Effector CD4-positive, alpha-beta T cell (primary cell): ENCODE measurements around the gene SCAMP3.
A peak's percentile ranks its signal among the peaks of the same experiment; 100 is the strongest.
"Not testable (repeated sequence)": the region's sequence is repeated elsewhere in the genome, so short reads cannot be mapped to it uniquely, and the experiment has no call there.

Experiments
- DNase-seq: peaks from one replicate; pipeline ENCODE4 v3.0.0-alpha.2; 2020

The SCAMP3 gene

GRCh38 chr1:155226910-155227260 is 35.3 kb downstream of the SCAMP3 start:
- DNase-seq: no peak

DNA sequence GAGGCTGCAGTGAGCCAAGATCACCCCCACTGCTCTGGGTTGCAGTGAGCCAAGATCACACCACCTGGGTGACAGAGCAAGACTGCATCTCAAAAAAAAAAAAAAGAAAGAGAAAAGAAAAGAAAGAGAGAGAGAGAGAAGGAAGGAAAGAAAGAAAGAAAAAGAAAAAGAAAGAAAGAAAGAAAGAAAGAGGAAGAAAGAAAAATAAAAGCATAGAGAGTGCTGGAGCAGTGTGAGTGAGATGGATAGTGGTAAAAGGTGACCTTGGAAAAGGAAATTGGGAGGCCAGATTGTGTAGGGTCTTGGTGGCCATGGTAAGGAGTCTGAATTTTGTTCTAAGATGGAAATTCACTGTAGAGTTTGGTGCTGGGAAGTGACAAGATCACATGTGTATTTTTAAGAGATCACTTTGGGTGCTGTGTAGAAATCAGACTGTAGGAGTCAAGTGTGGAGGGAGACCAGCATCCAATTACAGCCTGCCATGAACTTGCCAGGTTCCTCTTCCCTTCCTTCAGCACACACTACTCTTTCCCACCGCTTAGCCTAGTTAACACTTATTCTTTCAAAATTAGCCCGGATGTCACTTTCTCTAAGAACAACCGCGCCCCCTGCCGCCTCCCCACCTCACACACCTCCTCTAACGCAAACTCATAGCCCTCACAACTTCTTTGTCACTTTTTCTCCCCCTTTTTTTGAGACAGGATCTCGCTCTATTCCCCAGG is 35.8 kb downstream of the SCAMP3 start:
- DNase-seq: peak; percentile 78

DNA sequence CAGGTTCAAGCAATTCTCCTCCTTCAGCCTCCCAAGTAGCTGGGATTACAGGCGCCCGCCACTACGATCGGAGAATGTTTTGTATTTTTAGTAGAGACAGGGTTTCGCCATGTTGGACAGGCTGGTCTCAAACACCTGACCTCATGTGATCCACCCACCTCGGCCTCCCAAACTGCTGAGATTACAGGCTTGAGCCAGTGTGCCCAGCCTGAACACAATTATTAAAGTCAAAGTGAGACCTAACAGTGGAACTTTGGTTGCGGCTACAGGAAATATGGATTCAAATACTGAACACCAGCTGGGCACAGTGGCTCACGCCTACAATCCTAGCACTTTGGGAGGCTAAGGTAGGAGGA is 36.8 kb downstream of the SCAMP3 start:
- DNase-seq: not testable (repeated sequence)

DNA sequence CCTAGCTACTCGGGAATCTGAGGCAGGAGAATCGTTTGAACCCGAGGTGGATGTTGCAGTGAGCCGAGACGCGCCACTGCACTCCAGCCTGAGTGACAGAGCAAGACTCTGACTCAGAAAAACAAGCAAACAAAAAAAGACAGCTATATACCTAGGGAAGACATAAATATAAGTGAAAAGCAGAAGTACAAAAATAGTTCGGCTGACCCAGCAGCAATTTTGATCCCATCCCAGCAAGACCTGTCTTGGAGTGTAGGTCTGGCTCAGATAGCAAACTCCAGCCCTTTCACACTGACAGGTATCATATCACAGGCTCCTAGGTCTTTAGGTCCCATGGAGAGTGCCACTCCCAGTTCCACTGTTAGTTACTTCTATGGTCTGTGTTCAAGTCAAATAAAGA is 39.1 kb downstream of the SCAMP3 start:
- no peak for DNase-seq

DNA sequence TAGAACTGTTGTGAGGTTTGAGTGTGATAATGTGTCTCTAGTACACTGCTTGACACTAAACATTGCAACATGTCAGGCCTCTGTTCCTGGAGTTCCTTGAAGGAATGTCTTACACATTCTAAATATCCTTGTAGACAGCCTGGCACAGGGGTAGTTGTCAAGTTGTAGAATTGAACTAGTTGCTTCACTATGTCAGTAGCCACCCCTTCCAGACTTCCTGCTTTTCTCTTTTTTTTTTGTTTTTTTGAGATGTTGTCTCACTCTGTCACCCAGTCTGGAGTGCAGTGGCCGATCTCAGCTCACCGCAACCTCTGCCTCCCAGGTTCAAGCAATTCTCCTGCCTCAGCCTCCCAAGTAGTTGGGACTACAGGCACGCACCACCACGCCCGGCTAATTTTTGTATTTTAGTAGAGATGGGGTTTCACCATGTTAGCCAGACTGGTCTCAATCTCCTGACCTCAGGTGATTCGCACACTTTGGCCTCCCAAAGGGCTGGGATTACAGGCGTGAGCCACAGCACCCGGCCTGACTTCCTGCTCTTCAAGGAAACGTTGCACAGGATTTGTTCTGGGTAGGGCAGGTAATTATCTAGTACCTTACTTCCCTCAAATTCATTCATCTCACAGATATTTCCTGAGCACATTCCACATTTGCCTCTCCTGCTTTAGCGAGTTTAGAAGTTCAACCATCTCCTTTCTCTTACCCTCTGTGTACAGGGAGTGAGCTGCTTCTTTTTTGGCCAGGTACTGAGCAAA is 41.8 kb downstream of the SCAMP3 start:
- DNase-seq: not testable (repeated sequence)

- no peak for DNase-seq
Observed at GRCh38 chr1:155219592-155220031, 42.5 kb downstream of the SCAMP3 start.

DNA sequence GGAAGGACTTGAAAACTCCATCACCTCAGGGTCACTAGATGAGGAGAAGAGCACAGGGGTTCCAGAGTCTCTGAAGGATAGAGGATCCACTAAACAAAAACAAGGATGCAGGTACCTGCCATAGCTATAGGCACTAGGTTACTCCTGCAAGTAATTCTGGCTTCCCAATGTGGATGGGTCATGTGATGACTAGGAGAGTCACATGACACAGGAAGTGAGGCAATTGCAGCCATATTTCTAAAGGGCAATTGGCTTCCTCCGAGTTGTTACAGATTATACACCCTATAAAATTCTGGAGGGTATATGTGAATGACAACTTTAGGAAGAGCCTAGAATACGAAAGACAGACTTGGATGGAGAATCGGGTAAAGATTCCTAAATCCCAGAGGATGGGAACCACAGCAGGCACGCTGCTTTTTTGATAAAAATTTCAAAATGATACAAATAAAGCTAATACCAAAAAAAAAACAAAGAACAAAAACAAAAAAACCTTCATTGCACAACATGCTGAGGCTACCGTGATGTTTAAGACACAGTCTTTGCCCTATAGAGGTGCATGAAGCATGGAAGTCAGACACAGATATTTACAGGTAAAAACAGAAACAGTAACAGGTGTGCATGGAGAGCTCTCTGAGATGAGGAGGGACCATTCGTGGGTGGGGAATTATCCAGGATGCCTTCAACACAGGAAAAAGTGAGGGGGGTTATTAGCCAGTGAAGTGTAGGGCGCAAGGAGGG is 43.1 kb downstream of the SCAMP3 start:
- DNase-seq: no peak

GRCh38 chr1:155214702-155215101 is 47.5 kb downstream of the SCAMP3 start:
- DNase-seq: not testable (repeated sequence)

DNA sequence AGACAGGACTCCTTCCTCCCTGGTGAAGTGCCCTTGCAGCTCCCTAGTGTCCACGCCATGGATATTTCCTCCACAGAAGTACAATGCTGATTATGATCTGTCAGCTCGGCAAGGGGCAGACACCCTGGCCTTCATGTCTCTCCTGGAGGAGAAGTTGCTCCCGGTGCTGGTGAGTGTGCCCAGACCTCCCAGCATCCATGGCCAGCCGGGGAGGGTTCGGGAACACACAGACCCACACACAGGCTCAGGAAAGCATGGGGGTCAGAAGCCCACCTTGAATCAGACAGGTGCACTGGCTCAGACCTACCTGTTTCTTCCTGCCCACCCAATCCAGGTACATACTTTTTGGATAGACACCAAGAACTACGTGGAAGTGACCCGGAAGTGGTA is 50.1 kb downstream of the SCAMP3 start:
- DNase-seq: not testable (repeated sequence)

DNA sequence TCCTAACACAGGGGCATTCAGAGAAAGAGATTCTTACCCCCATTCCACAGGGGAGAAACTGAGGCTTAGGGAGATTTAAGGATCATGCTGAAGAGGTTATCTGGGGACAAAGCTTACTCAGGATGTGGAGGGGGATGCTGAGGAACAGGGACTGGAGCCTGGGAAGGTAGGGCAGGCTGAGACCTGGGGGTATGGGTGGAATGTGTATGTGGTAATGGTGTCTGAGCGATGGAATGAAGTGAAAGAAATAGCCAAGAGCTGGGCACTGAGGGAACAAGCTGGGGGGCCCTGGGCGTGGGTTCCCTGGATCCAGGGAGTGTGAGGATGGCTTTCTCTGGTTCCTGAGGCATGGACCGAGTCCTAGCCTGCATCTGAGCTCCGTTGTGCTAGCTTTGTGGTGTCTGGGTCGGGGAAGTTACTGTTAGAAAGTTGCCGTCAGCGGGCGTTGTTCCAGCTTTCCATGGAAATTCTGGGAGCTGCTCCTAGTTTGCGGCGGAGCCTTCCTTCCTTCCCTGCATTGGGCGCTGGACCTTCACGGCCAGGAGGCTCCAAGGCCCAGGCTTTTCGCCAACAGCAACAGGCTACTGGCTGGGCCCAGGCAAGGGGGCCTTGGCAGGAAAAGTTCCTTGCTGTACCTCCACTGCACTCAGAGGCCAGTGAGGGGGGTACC is 50.6 kb downstream of the SCAMP3 start:
- DNase-seq: not testable (repeated sequence)

DNA sequence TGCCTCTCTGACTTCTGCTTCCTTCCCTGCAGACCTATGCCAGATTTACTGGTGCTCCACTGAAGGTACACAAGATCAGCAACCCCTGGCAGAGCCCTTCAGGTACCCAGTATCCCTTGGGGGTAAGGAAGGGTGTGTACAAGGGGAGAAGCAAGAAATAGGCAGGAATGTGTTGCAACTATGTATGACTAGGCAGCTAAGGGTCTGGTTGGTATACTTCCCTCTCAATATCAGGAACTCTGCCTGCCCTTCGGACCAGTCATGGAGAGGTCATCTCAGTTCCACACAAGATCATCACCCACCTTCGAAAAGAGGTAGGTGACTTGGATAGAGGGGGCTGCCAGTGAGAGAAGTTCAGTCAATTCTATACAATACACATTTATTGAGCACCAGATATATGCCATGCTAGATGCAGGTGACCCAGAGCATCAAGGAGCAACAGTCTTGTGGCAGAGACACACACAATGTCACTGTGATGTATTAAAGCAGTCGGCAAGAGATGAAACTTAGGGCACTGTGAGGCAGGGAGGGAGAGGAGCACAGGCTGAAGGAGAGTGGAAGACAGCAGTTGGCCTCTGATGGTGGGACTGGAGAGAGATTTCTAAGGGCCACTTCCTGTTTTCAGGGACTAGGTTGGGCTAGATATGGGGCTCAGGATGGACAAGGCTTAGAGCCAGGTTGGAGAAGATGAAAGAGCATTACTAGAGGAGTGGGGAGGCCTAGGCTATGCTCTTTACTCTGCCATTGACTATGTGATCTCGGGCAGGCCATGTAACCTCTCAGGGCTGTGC is 51.7 kb downstream of the SCAMP3 start:
- DNase-seq: no peak

- no peak for DNase-seq
Observed at GRCh38 chr1:155209312-155209721, 52.8 kb downstream of the SCAMP3 start.

DNA sequence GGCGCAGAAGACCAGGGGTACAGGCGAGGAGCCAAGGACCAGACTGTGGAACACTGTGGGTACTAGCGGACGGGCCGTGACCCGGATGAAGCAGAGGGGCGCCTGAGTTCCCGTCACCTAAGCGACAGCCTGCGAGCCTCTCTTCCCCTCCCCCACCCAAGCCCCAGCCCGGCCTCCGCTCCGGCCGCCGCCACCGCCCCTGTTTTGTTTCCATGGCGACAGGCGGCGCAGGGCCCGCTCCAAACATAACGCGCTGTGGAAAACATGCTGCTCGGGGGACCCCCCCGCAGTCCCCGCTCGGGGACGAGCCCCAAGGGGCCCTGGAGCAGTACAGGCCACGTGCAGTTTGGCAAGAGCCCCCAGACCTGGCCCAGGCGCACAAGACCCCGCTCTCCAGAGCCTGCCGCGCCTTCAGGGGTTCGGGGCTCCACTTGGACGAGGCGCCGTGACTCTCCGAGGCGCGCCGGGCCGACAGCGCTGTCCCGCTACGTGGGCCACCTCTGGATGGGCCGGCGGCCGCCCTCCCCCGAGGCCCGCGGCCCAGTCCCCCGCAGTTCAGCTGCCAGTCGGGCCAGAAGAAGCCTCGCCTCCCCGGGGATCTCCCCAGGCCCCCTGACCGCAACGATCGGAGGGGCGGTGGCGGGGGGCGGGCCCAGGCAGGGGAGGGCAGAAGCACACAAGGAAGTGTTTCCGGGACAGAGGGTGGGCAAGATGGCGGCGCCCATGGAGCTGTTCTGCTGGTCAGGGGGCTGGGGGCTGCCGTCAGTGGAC is 53.4 kb downstream of the SCAMP3 start, which contains the start of gene MTX1:
MTX1 (plus strand) TSS at position 155 of the 771 bp plus-strand sequence; CDS start at position 265, 110 bp downstream.
- peak; percentile 84 for DNase-seq

DNA sequence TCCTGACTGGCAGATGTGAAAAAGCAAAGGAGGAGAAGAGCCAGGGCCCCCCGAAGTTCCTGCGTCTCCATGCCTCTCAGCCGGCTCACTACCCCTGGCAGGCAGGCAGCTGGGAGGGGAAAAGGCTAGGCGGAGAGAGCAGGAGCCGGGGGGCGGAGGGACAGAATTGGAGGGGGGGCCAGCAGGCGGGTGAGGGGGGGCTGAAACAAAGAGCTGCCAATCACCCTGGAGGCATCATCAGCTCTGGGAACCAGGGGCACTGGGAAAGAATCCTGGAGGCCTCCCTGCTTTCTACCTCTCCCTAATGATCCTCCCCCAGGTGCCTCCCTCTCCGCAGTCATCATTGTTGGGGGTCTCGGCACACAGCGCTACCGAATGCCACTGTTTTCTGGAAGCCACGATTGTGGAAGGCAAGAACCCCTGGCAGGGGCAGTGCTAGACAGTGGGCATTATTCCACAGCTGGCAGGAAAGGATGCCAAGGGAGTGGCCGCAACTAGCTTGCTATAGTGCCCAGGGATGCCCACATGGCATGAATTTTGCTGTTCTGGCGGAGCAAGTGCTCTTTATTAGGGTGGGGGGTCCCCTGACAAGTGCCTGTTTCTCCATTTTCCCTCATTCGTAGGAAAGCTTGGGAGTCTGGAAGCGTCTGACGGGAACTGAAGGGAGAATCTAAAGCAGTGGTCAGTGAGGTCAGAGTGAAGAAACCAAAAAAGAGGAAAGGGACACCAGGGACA is 54.2 kb downstream of the SCAMP3 start, which contains the start of gene THBS3:
THBS3 (minus strand) TSS at position 92 of the 735 bp plus-strand sequence; CDS start at position 71, 21 bp downstream.
- DNase-seq: no peak

DNA sequence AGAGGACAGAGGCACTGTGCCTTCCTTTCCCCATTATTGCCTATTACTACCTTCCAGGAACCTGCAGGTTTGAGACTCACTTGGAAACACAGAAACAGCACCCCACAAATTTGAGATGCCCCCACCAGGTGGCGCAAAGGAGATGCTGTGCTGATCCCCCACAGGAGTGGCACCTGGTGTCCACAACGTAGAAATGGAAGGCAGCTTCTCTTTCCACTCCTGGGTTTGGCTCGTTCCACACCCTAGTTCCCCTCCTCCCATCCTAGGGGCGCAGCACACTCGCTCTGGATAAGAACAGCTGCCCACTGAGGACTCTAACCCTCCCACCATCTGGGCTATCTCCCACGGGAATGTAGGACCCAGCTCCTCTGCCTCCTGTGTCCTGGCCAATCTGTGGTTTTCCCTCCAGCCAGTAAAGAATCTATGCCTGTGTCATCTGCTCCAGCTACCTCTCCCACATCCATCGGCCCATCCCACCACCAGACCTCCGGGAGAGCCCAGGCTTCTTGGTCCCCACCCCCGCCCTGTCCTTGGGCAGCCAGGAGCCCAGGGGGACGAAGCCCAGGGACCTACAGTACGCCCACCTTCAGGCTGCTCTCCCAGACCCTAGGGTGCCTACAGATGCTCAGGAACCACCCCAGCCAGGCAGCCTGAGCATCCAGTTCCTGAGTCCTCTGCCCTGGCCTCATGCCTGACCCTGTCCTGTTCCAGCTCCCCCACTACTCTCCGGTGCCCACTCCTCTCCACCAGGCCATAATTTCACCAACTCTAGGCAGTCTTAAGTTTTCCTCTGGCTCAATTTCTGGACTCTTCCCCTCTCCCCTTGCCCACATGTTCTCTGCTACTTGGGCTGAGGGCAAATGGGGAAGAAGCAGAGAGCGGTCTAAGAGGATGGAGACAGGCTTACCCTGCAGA is 55.0 kb downstream of the SCAMP3 start:
- DNase-seq: peak; percentile 90
